H9 (cell line): ENCODE measurements around the gene TTC28. TPM values are rescaled to one million over a fixed set of nuclear protein-coding genes. Genes with fewer than 3 reads are reported as not detected.

ENCODE experiments used
- DNase-seq: peaks from one replicate; pipeline ENCODE4 v3.0.0-alpha.2; 2017
- H2AFZ ChIP-seq: one replicate; pipeline ENCODE4 v1.6.1; 2013; ENCODE audit warnings: mild to moderate bottlenecking, low read length, control low read depth, moderate library complexity
- H2AK5ac ChIP-seq: 2 replicates; pipeline ENCODE4 v1.6.1; 2013; ENCODE audit warnings: low read length, control low read depth, mixed read lengths; ENCODE audit not compliant: insufficient read length
- H2BK120ac ChIP-seq: one replicate; pipeline ENCODE4 v1.6.1; 2013; ENCODE audit warnings: low read depth, mild to moderate bottlenecking, low read length, control low read depth, inconsistent platforms; ENCODE audit not compliant: poor library complexity, severe bottlenecking
- H2BK12ac ChIP-seq: 2 replicates; pipeline ENCODE4 v1.6.1; 2013; ENCODE audit warnings: low read length, control low read depth, mixed read lengths, low read depth; ENCODE audit not compliant: insufficient read length
- H2BK15ac ChIP-seq: 2 replicates; pipeline ENCODE4 v1.6.1; 2013; ENCODE audit warnings: low read depth, low read length, control low read depth
- H2BK20ac ChIP-seq: one replicate; pipeline ENCODE4 v1.6.1; 2013; ENCODE audit warnings: low read depth, mild to moderate bottlenecking, low read length, control low read depth, inconsistent platforms; ENCODE audit not compliant: poor library complexity, severe bottlenecking
- H2BK5ac ChIP-seq: 2 replicates; pipeline ENCODE4 v1.6.1; 2013; ENCODE audit warnings: low read length, control low read depth, mixed read lengths; ENCODE audit not compliant: insufficient read length
- H3K14ac ChIP-seq: 2 replicates; pipeline ENCODE4 v1.6.1; 2013; ENCODE audit warnings: low read length, control low read depth; ENCODE audit not compliant: insufficient read depth
- H3K18ac ChIP-seq: 2 replicates; pipeline ENCODE4 v1.6.1; 2013; ENCODE audit warnings: low read depth, mild to moderate bottlenecking, mixed read lengths, low read length, control low read depth; ENCODE audit not compliant: insufficient read length
- H3K23ac ChIP-seq: 2 replicates; pipeline ENCODE4 v1.6.1; 2013; ENCODE audit warnings: low read length, control low read depth, mixed read lengths, low read depth; ENCODE audit not compliant: insufficient read length
- H3K23me2 ChIP-seq: 2 replicates; pipeline ENCODE4 v1.6.1; 2013; ENCODE audit warnings: low read depth, mild to moderate bottlenecking, mixed read lengths, low read length, control low read depth; ENCODE audit not compliant: insufficient read length, poor library complexity, severe bottlenecking
- H3K27ac ChIP-seq: 2 replicates; pipeline ENCODE4 v1.5.1; 2013; ENCODE audit warnings: low read length, control low read depth, mixed read lengths, low read depth; ENCODE audit not compliant: insufficient read length
- H3K27me3 ChIP-seq: 2 replicates; pipeline ENCODE4 v1.6.1; 2013; ENCODE audit warnings: low read length, control low read depth, inconsistent platforms; ENCODE audit not compliant: insufficient read depth
- H3K4ac ChIP-seq: 2 replicates; pipeline ENCODE4 v1.6.1; 2013; ENCODE audit warnings: low read depth, mild to moderate bottlenecking, control low read depth, inconsistent platforms, low read length, moderate library complexity
- H3K4me1 ChIP-seq: 2 replicates; pipeline ENCODE4 v1.6.1; 2013; ENCODE audit warnings: low read length, control low read depth, inconsistent platforms; ENCODE audit not compliant: insufficient read depth
- H3K4me2 ChIP-seq: 2 replicates; pipeline ENCODE4 v1.6.1; 2013; ENCODE audit warnings: low read length, control low read depth, mixed read lengths; ENCODE audit not compliant: insufficient read length, insufficient read depth
- H3K56ac ChIP-seq: 2 replicates; pipeline ENCODE4 v1.6.1; 2013; ENCODE audit warnings: low read depth, mild to moderate bottlenecking, mixed read lengths, low read length, control low read depth; ENCODE audit not compliant: insufficient read length
- H3K79me1 ChIP-seq: 2 replicates; pipeline ENCODE4 v1.6.1; 2013; ENCODE audit warnings: low read depth, mild to moderate bottlenecking, moderate library complexity, low read length, control low read depth, inconsistent platforms; ENCODE audit not compliant: insufficient read depth, poor library complexity, severe bottlenecking
- H3K79me2 ChIP-seq: 2 replicates; pipeline ENCODE4 v1.6.1; 2013; ENCODE audit warnings: low read length, control low read depth, inconsistent platforms; ENCODE audit not compliant: insufficient read depth
- H3K9ac ChIP-seq: 2 replicates; pipeline ENCODE4 v1.6.1; 2013; ENCODE audit warnings: low read length, control low read depth, mixed read lengths; ENCODE audit not compliant: insufficient read length; ENCODE audit errors: extremely low read depth
- H3K9me3 ChIP-seq: one replicate; pipeline ENCODE4 v1.6.1; 2013; ENCODE audit warnings: low read depth, low read length, inconsistent platforms; ENCODE audit not compliant: control insufficient read depth
- H3T11ph ChIP-seq: one replicate; pipeline ENCODE4 v1.6.1; 2013; ENCODE audit warnings: mild to moderate bottlenecking, low read length, control low read depth, inconsistent platforms
- H4K20me1 ChIP-seq: one replicate; pipeline ENCODE4 v1.6.1; 2013; ENCODE audit not compliant: control insufficient read depth, insufficient read length, insufficient read depth
- H4K5ac ChIP-seq: 2 replicates; pipeline ENCODE4 v1.6.1; 2013; ENCODE audit warnings: low read depth, mild to moderate bottlenecking, mixed read lengths, low read length, control low read depth; ENCODE audit not compliant: insufficient read length
- H4K8ac ChIP-seq: replicated peaks from 2 replicates; pipeline ENCODE4 v1.6.1; 2013; ENCODE audit warnings: low read length, control low read depth, mixed read lengths, low read depth; ENCODE audit not compliant: insufficient read length
- H4K91ac ChIP-seq: 2 replicates; pipeline ENCODE4 v1.6.1; 2013; ENCODE audit warnings: low read depth, mild to moderate bottlenecking, moderate library complexity, mixed read lengths, low read length, control low read depth; ENCODE audit not compliant: insufficient read length
- H3K27ac Mint-ChIP-seq, 3 experiments: 2 replicates in 2 of 3; 3 replicates in 1 of 3; pipeline ENCODE4 v1.8.0; 2020 to 2021; ENCODE audit warnings: mixed read lengths in 3 of 3, mild to moderate bottlenecking in 1 of 3, moderate library complexity in 1 of 3
- H3K27me3 Mint-ChIP-seq: 2 replicates; pipeline ENCODE4 v1.8.0; 2021; ENCODE audit warnings: low read depth, mild to moderate bottlenecking, moderate library complexity, mixed read lengths
- H3K36me3 Mint-ChIP-seq, 3 experiments: 2 replicates in 2 of 3; 3 replicates in 1 of 3; pipeline ENCODE4 v1.8.0; 2020 to 2021; ENCODE audit warnings: low read depth in 3 of 3, mixed read lengths in 3 of 3; ENCODE audit not compliant: insufficient read depth in 1 of 3
- H3K4me1 Mint-ChIP-seq, 2 experiments: 2 replicates each; pipeline ENCODE4 v1.8.0; 2020; ENCODE audit warnings: mixed read lengths in 2 of 2
- H3K4me3 Mint-ChIP-seq, 2 experiments: 2 replicates in 1 of 2; 3 replicates in 1 of 2; pipeline ENCODE4 v1.8.0; 2020 to 2021; ENCODE audit warnings: mild to moderate bottlenecking in 2 of 2, mixed read lengths in 2 of 2, moderate library complexity in 1 of 2
- H3K9me3 Mint-ChIP-seq, 2 experiments: 2 replicates in 1 of 2; 3 replicates in 1 of 2; pipeline ENCODE4 v1.8.0; 2020; ENCODE audit warnings: mild to moderate bottlenecking in 2 of 2, mixed read lengths in 2 of 2, moderate library complexity in 1 of 2
- WGBS: extraction: QIAGEN DNeasy Blood & Tissue Kit; methylation state at CpG from one replicate; pipeline ENCODE4 v1.1.7; 2013; ENCODE audit warnings: missing lambda C conversion rate, low lambda C conversion rate, mixed read lengths; ENCODE audit not compliant: insufficient read length; ENCODE audit errors: extremely low coverage; 5-methylcytosine and 5-hydroxymethylcytosine counted together
- total RNA-seq: library from RNA; stranded (reverse); gene quantifications from 2 replicates; pipeline ENCODE4 v1.2.1, GENCODE V29; 2021
- TF ChIP-seq, protein P1 (sequence below): fragments of 200-600 bp; sonication (generic); conservative IDR thresholded peaks from 3 replicates; pipeline ENCODE4 v1.8.0; 2021; ENCODE audit warnings: antibody characterized with exemption, mild to moderate bottlenecking

Gene TTC28
- total RNA-seq, 1 experiment from 2014 or later: 13.6 TPM

DNA sequence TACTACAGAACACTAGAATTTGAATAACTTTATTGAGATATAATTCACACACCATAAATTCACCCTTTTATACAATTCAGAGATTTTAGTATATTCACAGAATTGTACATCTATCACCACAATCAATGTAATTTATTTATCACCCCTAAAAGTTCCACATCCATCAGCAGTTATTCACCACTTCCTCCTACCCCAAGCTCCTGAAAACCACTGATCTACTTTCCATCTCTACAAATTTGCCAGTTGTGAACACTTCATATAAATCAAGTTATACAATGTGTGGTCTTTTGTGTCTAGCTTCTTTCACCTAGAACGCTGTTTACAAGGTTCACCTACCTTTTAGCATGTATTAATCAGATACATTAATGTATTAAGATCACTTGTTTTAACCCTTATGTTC lies 179.6 kb downstream of the TTC28 start:
- no CpG with 5 or more reads among the region's 1 CpG for WGBS
- no peak overlapping the region for H3K4me3 Mint-ChIP-seq

More for the DNA sequence above, 179.6 kb downstream of the TTC28 start:
- H3K9me3 Mint-ChIP-seq: no peaks in the 10 kb centered on the region
- H4K8ac ChIP-seq: no peak overlapping the region
- H3K27ac ChIP-seq: no peak overlapping the region
- no peak overlapping the region for H2BK20ac ChIP-seq
- H3K79me2 ChIP-seq: no peaks in the 10 kb centered on the region
- no peak for DNase-seq
- H3K9ac ChIP-seq: no peak overlapping the region
- no peak overlapping the region for H2BK5ac ChIP-seq
- TF ChIP-seq, protein P1, sequence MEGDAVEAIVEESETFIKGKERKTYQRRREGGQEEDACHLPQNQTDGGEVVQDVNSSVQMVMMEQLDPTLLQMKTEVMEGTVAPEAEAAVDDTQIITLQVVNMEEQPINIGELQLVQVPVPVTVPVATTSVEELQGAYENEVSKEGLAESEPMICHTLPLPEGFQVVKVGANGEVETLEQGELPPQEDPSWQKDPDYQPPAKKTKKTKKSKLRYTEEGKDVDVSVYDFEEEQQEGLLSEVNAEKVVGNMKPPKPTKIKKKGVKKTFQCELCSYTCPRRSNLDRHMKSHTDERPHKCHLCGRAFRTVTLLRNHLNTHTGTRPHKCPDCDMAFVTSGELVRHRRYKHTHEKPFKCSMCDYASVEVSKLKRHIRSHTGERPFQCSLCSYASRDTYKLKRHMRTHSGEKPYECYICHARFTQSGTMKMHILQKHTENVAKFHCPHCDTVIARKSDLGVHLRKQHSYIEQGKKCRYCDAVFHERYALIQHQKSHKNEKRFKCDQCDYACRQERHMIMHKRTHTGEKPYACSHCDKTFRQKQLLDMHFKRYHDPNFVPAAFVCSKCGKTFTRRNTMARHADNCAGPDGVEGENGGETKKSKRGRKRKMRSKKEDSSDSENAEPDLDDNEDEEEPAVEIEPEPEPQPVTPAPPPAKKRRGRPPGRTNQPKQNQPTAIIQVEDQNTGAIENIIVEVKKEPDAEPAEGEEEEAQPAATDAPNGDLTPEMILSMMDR: no peak
- no peak overlapping the region for H3K56ac ChIP-seq
- H3T11ph ChIP-seq: no peak overlapping the region
- H3K23me2 ChIP-seq: no peaks in the 10 kb centered on the region
- no peaks in the 10 kb centered on the region for H3K4me1 Mint-ChIP-seq
- H4K5ac ChIP-seq: no peak overlapping the region
- H3K4ac ChIP-seq: no peak overlapping the region
- no peaks in the 10 kb centered on the region for H3K27me3 ChIP-seq
- no peaks in the 10 kb centered on the region for H3K79me1 ChIP-seq
- no peak overlapping the region for H2AK5ac ChIP-seq
- H2BK15ac ChIP-seq: no peak overlapping the region
- H3K27me3 Mint-ChIP-seq: peaks cover 6% of the 10 kb centered on the region
- H3K4me2 ChIP-seq: no peak overlapping the region
- no peak overlapping the region for H3K18ac ChIP-seq
- no peak overlapping the region for H4K91ac ChIP-seq
- H3K36me3 Mint-ChIP-seq: no peaks in the 10 kb centered on the region
- H3K14ac ChIP-seq: no peak overlapping the region
- H4K20me1 ChIP-seq: no peaks in the 10 kb centered on the region
- no peak overlapping the region for H2BK12ac ChIP-seq
- H2AFZ ChIP-seq: no peak overlapping the region
- no peak overlapping the region for H3K23ac ChIP-seq
- H3K27ac Mint-ChIP-seq: no peak overlapping the region
- no peak overlapping the region for H2BK120ac ChIP-seq
- no peaks in the 10 kb centered on the region for H3K9me3 ChIP-seq
- H3K4me1 ChIP-seq: no peaks in the 10 kb centered on the region
